Uterus (tissue), 2 donors: ENCODE measurements around the gene MKLN1.

Experiments
- CTCF ChIP-seq, 4 experiments: fragments of 200-600 bp in 2 of 4; fragments of 450-650 bp in 2 of 4; sonication (generic) in 2 of 4; IDR thresholded peaks; one replicate each; pipeline ENCODE4 v1.5.1; 2016 to 2019; ENCODE audit warnings: antibody characterized with exemption in 4 of 4, mild to moderate bottlenecking in 2 of 4, moderate library complexity in 1 of 4
- POLR2A ChIP-seq, 2 donors: fragments of 450-650 bp; IDR thresholded peaks; one replicate each; pipeline ENCODE4 v1.6.1; 2016; ENCODE audit warnings: antibody characterized with exemption in 2 of 2, mild to moderate bottlenecking in 1 of 2, moderate library complexity in 1 of 2

- TF ChIP-seq CTCF (IDR thresholded peaks at IDR 0.05) (no peak), POLR2A (IDR thresholded peaks at IDR 0.05) (no peak)
These were observed 127.3 kb downstream of the MKLN1 start for GRCh38 chr7:131455001-131455400.
